Suppressor macrophage treated with lipopolysaccharide for 4 hours (primary cell): ENCODE measurements around the gene TSEN2.

Experiments used
- DNase-seq: peaks from one replicate; pipeline ENCODE4 v3.0.0-alpha.2; 2020

Gene TSEN2

GRCh38 chr3:12557473-12558100, 73.3 kb downstream of the TSEN2 start:
- peak; percentile 35 for DNase-seq

GRCh38 chr3:12558706-12559105, 74.4 kb downstream of the TSEN2 start:
- DNase-seq, result no peak

- no peak for DNase-seq
Measured at GRCh38 chr3:12559520-12559919, 75.2 kb downstream of the TSEN2 start.

- DNase-seq, result peak; percentile 30
Measured at GRCh38 chr3:12560505-12561190, 76.4 kb downstream of the TSEN2 start.

GRCh38 chr3:12561397-12561796, 77.1 kb downstream of the TSEN2 start:
- DNase-seq, result no peak

GRCh38 chr3:12562451-12562850, 78.2 kb downstream of the TSEN2 start:
- no peak for DNase-seq

GRCh38 chr3:12566976-12567375, 82.7 kb downstream of the TSEN2 start:
- DNase-seq, result no peak

GRCh38 chr3:12568747-12569146, 84.5 kb downstream of the TSEN2 start:
- DNase-seq, result no peak

- DNase-seq, result no peak
Measured at GRCh38 chr3:12569836-12570235, 85.6 kb downstream of the TSEN2 start.

GRCh38 chr3:12571986-12572385, 87.7 kb downstream of the TSEN2 start:
- DNase-seq, result no peak

GRCh38 chr3:12574131-12574530, 89.9 kb downstream of the TSEN2 start:
- DNase-seq, result no peak

- DNase-seq, result no peak
Measured at GRCh38 chr3:12574661-12575060, 90.4 kb downstream of the TSEN2 start.

GRCh38 chr3:12577379-12577778, 93.1 kb downstream of the TSEN2 start:
- DNase-seq, result no peak

- no peak for DNase-seq
Measured at GRCh38 chr3:12578742-12579141, 94.5 kb downstream of the TSEN2 start.

GRCh38 chr3:12579456-12579855, 95.2 kb downstream of the TSEN2 start:
- DNase-seq, result no peak

- DNase-seq, result peak; percentile 50
Measured at GRCh38 chr3:12579905-12580304, 95.6 kb downstream of the TSEN2 start.

- DNase-seq, result no peak
Measured at GRCh38 chr3:12582730-12583129, 98.5 kb downstream of the TSEN2 start.
